GM12891 (cell line): ENCODE results near the gene AGPAT4. TPM values are rescaled to one million over a fixed set of nuclear protein-coding genes. Genes with fewer than 3 reads are reported as not detected.
"Not testable (repeated sequence)": the region's sequence is repeated elsewhere in the genome, so short reads cannot be mapped to it uniquely, and the experiment has no call there.

Source experiments
- DNase-seq: peaks from one replicate; pipeline ENCODE4 v3.0.0; 2011; ENCODE audit warnings: low spot score; ENCODE audit not compliant: insufficient read length
- FAIRE-seq: peaks from 2 replicates; lab custom pipeline; 2011; peaks lifted over from hg19 to GRCh38; lab: Jason Lieb, UNC
- PAX5 ChIP-seq: IDR thresholded peaks from 2 replicates; pipeline ENCODE4 v1.6.1; 2011; ENCODE audit warnings: low read length, moderate library complexity, mild to moderate bottlenecking; ENCODE audit not compliant: insufficient read depth, severe bottlenecking
- POLR2A ChIP-seq: IDR thresholded peaks from 2 replicates; pipeline ENCODE4 v1.6.1; 2011; ENCODE audit warnings: low read depth, low read length, control low read depth
- POLR2AphosphoS5 ChIP-seq: IDR thresholded peaks from 2 replicates; pipeline ENCODE4 v1.6.1; 2011; ENCODE audit warnings: low read depth, low read length, control low read depth
- POU2F2 ChIP-seq: IDR thresholded peaks from 2 replicates; pipeline ENCODE4 v1.6.1; 2011; ENCODE audit warnings: low read depth, mild to moderate bottlenecking, control low read depth, low read length, moderate library complexity
- SPI1 ChIP-seq: IDR thresholded peaks from 2 replicates; pipeline ENCODE4 v1.6.1; 2011; ENCODE audit warnings: low read depth, low read length, control low read depth
- TAF1 ChIP-seq: IDR thresholded peaks from 2 replicates; pipeline ENCODE4 v1.6.1; 2011; ENCODE audit warnings: low read depth, low read length, control low read depth
- polyA plus RNA-seq: library from polyadenylated mRNA; unstranded; fragments of >200 nt; gene quantifications from one replicate; pipeline ENCODE4 v1.2.1, GENCODE V29; 2012; ENCODE audit warnings: low read depth, missing spikeins, inconsistent platforms; ENCODE audit not compliant: missing spikeins

Gene AGPAT4, protein sequence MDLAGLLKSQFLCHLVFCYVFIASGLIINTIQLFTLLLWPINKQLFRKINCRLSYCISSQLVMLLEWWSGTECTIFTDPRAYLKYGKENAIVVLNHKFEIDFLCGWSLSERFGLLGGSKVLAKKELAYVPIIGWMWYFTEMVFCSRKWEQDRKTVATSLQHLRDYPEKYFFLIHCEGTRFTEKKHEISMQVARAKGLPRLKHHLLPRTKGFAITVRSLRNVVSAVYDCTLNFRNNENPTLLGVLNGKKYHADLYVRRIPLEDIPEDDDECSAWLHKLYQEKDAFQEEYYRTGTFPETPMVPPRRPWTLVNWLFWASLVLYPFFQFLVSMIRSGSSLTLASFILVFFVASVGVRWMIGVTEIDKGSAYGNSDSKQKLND
- polyA plus RNA-seq: 1.7 TPM

GRCh38 chr6:161273752-161274487, at the start of gene AGPAT4:
TSS of gene AGPAT4 (minus strand) at chr6:161274061. CDS start at chr6:161232213, 41,848 bp downstream.
- peak; percentile 88 for FAIRE-seq
- DNase-seq: peak; percentile 73
- TF ChIP-seq SPI1: peak; percentile 67
- TF ChIP-seq PAX5: no peak
- TF ChIP-seq POU2F2: no peak
- TF ChIP-seq TAF1: peak; percentile 94
- peak; percentile 26; the same call in 1 of the 2 replicates for TF ChIP-seq POLR2A
- TF ChIP-seq POLR2AphosphoS5: no peak

- no peak for TF ChIP-seq POLR2A
- TF ChIP-seq POU2F2: no peak
- no peak for TF ChIP-seq PAX5
- no peak for TF ChIP-seq SPI1
- no peak for TF ChIP-seq POLR2AphosphoS5
- TF ChIP-seq TAF1: no peak
- FAIRE-seq (no peak), DNase-seq (no peak)
Measured at GRCh38 chr6:161319231-161319630, 45.4 kb upstream of the AGPAT4 start.

DNA sequence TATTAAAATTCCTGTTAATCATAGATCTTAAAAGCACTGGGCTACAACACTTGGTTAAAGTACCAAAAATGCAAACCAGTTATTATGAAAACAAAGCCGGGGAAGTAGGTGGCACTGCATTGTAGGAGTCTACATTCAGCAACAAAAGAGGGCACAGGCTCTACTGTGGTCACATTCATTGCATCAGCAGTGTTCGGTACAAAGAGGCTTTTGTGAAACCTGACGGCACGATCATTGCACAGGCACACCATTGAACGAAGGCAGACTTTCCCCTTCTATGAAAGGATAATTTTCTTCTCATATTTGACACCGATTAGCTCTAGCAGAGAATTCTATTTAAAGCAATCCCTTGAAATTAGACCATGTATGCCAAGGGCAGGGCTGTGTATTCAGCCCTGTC, 44.6 kb upstream of the AGPAT4 start:
- no peak for TF ChIP-seq TAF1
- no peak for TF ChIP-seq POU2F2
- no peak for TF ChIP-seq POLR2AphosphoS5
- no peak for TF ChIP-seq POLR2A
- TF ChIP-seq SPI1: no peak
- no peak for TF ChIP-seq PAX5
- no peak for FAIRE-seq
- DNase-seq: no peak

DNA sequence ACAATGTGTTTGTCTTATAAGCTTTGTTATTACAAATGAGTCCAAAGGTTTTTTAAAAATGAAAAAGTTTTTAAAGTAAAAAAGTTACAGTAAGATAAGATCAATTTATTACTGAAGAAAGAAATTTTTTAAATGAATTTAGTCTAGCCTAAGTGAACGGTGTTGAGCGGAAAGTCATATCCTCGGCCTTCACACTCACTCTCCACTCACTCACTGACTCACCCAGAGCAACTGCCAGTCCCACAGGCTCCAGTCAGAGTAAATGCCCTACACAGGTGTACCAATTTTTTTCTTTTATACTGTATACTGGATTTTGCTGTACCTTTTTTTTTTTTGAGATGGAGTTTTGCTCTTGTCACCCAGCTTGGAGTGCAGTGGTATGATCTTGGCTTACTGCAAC, 42.7 kb upstream of the AGPAT4 start:
- FAIRE-seq (no peak), DNase-seq (no peak)
- TF ChIP-seq TAF1 (no peak), PAX5 (no peak), POLR2AphosphoS5 (no peak), POU2F2 (no peak), POLR2A (no peak), SPI1 (no peak)

DNA sequence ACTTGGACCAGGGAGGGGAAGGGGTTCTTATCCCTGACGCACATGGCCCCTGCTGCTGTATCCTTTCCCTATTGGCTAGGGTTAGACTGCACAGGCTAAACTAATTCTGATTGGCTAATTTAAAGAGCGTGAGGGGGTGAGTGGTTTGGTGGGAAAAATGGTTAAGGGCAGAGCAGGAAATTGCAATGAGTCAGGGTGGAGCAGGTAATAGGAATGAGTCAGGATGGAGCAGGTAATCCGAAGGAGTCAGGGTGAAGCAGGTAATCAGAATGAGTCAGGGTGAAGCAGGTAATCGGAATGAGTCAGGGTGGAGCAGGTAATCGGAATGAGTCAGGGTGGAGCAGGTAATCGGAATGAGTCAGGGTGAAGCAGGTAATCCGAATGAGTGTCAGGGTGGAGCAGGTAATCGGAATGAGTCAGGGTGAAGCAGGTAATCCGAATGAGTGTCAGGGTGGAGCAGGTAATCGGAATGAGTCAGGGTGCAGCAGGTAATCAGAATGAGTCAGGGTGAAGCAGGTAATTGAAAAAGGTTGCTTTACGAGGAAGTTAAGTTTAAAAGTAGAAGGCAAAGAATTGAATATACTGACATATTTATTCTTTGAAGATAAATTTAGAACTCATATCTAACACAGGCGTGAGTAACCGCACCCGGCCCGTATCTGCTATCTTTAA, 41.5 kb upstream of the AGPAT4 start:
- DNase-seq, FAIRE-seq: not testable (repeated sequence)

DNA sequence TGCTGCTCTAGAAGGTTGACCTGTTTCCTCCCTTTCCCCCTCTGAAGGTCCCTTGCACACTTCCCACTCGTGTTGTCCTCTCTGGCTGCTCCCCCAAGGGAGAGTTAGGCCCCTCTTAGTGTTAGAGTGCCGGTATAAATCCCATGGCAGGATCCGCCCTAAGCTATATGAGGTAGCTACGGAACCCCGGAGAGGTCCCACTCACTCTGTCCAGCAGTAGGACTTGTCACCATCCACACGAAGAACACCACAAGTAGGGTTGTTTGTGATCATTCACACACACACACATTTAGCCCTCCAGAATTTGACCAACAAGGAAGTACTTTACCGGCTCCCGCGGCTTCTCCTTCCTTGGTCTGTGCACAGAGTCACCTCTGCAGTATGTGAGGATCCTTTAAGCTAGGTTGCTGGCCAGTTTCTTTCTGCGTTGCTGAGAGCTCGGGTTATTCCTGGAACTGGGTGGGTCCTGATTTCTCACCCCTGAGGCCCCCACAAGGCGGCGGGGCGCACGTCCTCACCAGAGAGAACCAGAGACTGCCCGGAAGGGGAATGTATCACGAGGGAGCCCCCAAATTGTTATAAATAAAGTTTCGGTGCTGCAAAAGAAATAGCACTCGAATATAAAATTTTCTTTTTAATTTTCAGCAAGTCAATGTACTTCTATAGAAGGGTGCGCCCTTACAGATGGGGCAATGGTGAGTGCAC, 40.8 kb upstream of the AGPAT4 start:
- not testable (repeated sequence) for DNase-seq, FAIRE-seq

- no peak for TF ChIP-seq PAX5
- no peak for TF ChIP-seq POLR2A
- no peak for TF ChIP-seq POLR2AphosphoS5
- TF ChIP-seq POU2F2: no peak
- TF ChIP-seq SPI1: no peak
- TF ChIP-seq TAF1: no peak
- DNase-seq (no peak), FAIRE-seq (no peak)
Measured at GRCh38 chr6:161313940-161314509, 40.2 kb upstream of the AGPAT4 start.

DNA sequence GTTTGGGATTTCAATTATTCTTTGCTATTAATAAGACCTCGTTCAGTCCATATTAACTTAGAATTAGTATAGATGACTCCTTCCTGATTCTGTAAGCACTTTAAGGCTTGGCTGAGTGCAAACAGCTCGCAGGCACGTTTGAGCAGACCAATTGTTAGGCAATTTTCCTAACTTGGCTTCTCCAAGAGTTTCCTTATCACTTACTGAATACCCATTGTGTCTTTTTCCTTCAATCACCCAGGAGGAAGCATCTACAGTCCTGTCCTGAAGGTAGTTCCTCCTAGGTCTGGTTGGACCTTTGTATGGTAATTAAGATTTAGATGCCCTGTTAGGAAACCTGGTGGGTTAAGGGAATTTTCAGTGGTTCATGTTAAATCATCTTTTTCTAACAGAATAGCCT, 39.6 kb upstream of the AGPAT4 start:
- DNase-seq, FAIRE-seq: not testable (repeated sequence)

- FAIRE-seq, DNase-seq: not testable (repeated sequence)
Measured at GRCh38 chr6:161309774-161310173, 35.9 kb upstream of the AGPAT4 start.

- TF ChIP-seq POLR2AphosphoS5: no peak
- TF ChIP-seq TAF1: no peak
- TF ChIP-seq POLR2A: no peak
- TF ChIP-seq SPI1: no peak
- TF ChIP-seq PAX5: no peak
- TF ChIP-seq POU2F2: no peak
- DNase-seq: no peak
- FAIRE-seq: no peak
Measured at GRCh38 chr6:161308075-161308655, 34.3 kb upstream of the AGPAT4 start.
